GM12872 (cell line): ENCODE measurements around the gene DECR2.

Experiments used
- CTCF ChIP-seq: IDR thresholded peaks from 3 replicates; pipeline ENCODE4 v1.5.1; 2011; ENCODE audit warnings: low read depth, mild to moderate bottlenecking, low read length, moderate library complexity; ENCODE audit not compliant: insufficient read depth

Gene DECR2

DNA sequence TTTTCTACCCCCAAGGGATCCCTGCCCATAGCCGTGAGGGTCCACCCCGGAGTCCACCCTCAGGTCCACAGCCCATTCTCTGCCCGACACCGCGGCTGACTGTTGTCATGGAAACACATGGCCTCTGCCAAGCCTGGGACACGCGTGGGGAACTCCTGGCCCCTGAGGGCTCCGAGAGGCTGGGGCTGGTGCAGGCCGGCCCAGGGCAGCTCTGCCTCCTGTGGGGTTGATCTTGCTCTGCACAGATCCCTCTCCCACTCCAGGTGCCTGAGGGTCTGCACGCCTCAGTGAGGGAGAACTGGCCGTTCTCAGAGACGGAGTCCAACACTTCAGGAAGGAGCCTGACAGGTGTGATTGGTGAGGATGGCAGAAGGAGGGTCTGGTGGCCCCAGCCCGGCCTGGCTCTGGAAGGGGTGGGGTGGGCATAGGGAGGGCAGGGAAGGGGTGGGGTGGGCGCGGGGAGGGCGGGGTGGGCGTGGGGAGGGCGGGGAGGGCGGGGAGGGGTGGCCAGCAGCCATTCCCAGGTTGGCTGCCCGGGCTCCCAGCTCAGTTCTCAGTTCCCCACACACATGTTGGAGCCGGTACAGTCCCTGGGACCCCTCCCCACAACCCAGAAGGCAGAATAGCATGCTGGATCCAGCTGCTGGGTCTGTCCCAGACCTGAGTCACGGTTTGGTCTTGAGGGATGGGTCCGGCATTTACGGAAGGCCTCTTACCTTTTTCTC, 37.8 kb upstream of the DECR2 start:
- no peak for TF ChIP-seq CTCF

DNA sequence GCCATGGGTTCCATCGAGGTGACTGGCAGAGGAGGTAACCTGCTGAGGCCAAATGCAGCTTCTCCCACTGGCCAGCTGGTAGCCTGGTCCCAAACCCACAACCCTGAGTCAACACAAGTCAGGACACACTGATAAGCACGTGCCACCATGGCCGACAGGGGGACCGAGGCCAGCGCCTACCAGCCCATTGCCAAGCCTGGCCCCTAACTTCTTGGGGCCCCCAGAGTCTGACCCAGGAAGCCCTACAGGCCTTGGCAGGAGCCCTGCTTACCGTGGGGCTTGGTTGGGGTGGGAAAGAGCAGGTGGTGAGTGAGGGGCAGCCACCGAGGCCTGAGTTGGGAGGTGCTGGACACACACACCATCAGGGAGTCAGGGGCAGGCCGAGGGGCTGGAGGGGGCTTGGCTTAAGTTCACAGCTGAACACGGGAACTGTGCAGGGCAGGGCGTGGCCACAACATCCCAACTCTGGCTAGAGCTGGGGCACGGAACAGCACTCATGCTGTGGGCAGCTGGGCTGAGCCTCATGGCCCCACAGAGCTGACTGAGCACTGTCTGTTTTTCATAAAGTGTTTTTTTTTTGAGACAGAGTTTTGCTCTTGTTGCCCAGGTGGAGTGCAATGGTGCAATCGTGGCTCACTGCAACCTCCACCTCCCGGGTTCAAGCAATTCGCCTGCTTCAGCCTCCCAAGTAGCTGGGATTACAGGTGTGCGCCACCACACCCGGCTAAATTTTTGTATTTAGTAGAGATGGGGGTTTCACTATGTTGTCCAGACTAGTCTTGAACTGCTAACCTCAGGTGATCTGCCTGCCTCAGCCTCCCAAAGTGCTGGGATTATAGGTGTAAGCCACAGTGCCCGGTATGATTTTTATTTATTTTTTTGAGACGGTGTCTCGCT, 36.8 kb upstream of the DECR2 start:
- no peak for TF ChIP-seq CTCF

- TF ChIP-seq CTCF: no peak
These were observed 35.2 kb upstream of the DECR2 start for GRCh38 chr16:366476-366875.

- no peak for TF ChIP-seq CTCF
These were observed 34.3 kb upstream of the DECR2 start for GRCh38 chr16:367333-367903.

- TF ChIP-seq CTCF: no peak
These were observed 33.1 kb upstream of the DECR2 start for GRCh38 chr16:368388-369158.

- no peak for TF ChIP-seq CTCF
These were observed 32.3 kb upstream of the DECR2 start for GRCh38 chr16:369275-369865.
